ENCODE results near the gene CAMK2A.

CAMK2A gene

GRCh38 chr5:150289551-150290390, at the start of gene CAMK2A:
Gene CAMK2A (minus strand): TSS chr5:150289773. CDS start chr5:150289625, 148 bp downstream.
- DNase-seq (ENCODE audit: low spot score) = no peak

- DNase-seq (ENCODE audit: low spot score) = no peak
These were observed 49.6 kb upstream of the CAMK2A start for GRCh38 chr5:150339165-150339564.

DNA sequence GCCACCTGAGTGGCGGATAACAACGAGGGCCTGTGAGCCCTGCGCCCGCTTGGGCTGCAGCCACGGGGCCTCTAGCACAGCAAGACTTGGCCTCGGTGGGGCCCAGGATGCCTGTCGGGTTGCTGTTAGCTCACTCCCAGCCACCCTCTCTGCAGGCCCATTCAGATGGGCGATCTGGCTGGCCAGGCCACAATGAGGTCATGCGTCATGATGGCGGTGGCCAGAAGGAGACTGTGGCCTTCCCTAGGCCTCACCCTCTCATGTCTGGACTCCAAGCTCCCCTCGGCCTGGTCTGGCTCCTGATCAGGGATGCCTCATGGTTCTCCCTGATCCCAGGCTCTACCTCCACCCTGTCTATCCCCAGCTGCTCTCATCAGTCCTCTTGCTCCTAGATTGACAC, 49.0 kb upstream of the CAMK2A start:
- no peak for DNase-seq (ENCODE audit: low spot score)

GRCh38 chr5:150335778-150336177, 46.2 kb upstream of the CAMK2A start:
- DNase-seq (ENCODE audit: low spot score) = no peak

DNA sequence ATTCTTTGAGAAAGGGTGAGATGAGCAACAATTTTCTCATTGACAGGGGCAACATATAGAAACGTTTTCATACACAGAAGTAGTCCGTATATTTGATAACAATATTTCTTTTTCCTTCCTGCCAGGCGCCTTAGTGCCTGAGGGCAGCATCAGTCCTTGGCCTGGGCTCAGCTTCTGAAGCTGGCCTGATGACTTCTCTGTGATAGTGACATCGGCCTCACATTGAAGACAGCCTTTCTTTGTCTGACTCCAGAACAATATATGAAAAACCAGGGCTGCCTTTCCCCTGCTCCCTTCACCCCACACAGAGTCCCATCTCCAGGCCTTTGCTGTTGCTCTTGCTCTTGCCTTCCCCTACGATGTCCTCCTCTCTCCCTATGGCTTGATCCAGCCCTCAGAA, 43.8 kb upstream of the CAMK2A start:
- no peak for DNase-seq (ENCODE audit: low spot score)

DNA sequence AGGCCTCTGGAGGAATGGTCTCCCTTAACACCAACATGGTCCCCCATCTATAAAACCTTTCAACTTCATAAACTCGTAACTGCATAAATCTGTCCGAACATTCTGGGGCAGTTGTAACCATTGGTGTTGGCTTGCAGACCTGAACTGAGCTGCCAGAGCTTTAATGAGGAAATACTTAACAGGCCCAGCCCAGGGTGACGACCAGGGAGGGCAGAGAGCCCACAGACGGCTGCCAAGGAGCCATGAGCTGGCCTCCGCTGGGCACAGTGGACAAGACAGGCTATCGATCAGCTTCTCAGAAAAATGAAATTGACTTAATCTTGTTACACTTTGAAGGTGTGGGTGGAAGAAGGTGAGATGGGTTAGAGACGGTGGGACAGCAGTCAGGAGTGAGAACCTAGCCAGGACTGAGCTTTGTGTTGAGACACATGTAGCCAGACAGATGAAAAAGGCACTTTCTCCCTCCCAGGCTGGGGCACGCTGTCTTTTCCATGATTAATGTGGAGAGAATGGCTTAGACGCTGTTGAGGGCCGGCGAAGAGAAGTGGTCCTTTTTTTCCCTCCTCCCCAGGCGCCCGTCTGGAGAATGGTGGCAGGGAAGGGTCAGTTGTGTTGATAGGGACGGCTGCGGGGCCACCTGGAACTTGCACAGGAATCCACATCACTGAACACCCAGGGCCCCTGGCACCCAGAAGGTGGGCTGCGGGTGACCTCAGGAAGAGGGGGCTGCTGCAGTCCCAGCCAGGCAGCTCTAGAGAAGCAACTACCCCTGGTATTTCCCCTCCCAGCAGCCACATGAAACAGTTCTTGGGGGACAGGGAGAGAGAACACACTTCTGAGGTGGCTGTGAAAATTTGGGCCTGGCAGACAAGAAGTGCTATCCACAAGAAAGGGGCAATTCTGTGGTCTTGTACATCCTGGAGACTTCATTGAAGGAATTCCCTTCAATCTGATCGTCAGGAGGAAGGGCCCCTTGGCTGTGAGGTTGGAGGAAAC, 40.6 kb upstream of the CAMK2A start:
- DNase-seq (ENCODE audit: low spot score) = no peak

DNA sequence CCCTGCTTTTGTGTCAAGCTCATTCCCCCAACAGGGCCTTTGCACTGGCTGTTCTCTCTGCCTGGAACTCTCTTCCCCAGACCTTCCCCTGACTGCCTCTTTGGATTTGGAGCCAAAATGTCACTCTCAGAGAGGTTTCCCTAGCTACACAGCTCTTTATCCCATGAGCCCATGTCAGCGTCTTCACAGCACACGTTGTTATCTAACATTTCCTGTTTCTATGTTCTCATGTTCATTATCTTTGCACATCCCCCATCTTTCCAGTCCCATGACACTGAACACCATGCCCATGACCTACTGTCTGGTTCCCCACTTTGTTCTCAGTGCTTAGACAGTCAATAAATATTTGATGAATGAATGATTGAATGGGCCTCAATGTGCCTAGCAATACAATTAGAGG, 39.5 kb upstream of the CAMK2A start:
- no peak for DNase-seq (ENCODE audit: low spot score)

DNA sequence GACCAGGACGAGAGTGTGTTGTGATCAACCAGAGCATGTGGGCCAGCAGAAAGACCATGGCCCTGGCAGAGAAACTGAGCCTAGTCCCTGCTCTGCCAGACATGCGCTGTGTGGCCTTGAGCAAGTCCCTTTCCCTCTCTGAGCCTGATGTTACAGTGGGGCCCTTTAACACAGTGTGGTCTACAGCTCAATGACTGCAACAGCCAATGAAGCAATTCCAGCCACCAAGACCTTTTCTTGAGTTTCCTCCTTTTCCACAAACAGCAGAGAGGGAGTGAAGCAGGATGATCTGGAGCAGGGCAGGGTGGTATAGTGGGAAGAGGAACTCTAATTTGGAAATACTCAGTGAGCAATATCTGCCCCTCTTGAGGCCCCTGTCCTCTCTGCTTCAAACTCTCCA, 38.9 kb upstream of the CAMK2A start:
- DNase-seq (ENCODE audit: low spot score) = no peak

GRCh38 chr5:150327139-150327538, 37.6 kb upstream of the CAMK2A start:
- no peak for DNase-seq (ENCODE audit: low spot score)

GRCh38 chr5:150326707-150327106, 37.1 kb upstream of the CAMK2A start:
- DNase-seq (ENCODE audit: low spot score) = no peak

DNA sequence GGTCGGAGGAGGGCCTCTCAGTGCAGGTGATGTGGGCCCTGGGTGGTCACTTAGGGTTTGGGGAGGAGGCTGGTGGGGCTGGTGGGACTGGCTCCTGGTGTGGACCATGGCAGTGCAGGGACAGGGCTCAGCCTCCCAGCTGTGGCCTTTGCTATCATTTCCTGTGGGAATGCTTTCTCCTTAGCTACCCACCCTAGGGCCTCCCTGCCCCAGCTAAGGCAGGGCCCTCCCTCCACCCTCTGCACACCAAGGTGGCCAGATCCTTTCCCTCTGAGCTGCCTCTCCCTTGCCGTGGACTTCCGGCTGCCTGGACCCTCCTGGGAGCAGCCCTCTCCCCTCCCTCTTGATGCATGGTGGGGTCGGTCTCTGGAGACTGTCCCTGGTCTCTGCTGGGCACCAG, 35.9 kb upstream of the CAMK2A start:
- no peak for DNase-seq (ENCODE audit: low spot score)

DNA sequence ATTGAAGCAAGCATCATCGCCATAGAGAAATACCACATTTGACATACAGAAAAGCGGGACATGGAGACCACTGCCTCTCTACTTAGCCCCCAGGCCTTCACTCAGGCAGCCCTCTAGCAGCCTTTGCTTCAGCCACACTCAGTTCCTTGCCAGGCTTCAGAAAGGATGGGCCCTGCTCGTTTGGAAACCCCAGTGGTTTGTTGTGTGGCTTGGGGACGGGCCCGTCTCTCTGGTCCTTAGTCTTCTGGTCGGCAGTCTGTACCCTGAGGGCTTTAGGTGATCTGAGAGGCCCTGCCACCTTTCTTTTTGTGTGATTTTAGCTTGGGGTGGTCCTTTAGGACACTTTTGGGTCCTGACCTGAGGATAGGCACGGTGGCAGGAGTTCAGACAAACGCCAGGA, 34.2 kb upstream of the CAMK2A start:
- no peak for DNase-seq (ENCODE audit: low spot score)

- DNase-seq (ENCODE audit: low spot score) = no peak
These were observed 33.5 kb upstream of the CAMK2A start for GRCh38 chr5:150323092-150323491.

DNA sequence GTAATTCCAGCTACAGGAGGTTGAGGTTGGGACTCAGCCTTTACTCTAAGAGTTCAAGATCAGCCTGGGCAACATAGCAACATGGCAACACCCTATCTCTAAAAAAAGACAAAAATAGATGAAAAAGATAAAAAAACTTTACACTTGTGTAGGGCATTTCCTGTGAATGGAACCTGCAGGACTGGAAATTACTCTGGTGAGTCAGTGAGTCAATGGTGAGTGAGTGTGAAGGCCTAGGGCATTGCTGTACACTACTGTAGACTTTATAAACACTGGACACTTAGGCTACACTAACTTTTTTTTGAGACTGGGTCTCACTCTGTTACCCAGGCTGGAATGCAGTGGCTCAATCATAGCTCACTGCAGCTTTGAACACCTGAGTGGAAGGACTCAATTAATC, 32.6 kb upstream of the CAMK2A start:
- DNase-seq (ENCODE audit: low spot score) = no peak

GRCh38 chr5:150321784-150322183, 32.2 kb upstream of the CAMK2A start:
- DNase-seq (ENCODE audit: low spot score) = no peak

DNA sequence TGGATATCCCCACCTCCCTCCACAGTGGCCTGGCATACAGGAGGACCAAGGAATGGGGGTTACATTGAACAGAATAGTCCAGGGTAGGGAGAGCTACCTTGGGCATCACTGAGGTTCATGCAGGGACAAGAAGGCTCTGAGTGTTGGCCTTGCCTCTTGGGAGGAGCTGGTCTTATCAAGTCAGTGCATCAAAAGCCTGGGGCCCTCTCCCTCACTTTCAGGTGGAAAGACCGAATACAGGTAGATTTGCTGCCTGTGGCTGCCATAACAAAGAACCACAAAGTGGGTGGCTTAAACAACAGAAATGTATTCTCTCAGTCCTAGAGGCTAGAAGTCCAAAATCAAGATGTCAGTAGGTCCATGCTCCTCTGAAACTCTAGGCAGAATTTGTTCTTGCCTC, 31.6 kb upstream of the CAMK2A start:
- DNase-seq (ENCODE audit: low spot score) = no peak

DNA sequence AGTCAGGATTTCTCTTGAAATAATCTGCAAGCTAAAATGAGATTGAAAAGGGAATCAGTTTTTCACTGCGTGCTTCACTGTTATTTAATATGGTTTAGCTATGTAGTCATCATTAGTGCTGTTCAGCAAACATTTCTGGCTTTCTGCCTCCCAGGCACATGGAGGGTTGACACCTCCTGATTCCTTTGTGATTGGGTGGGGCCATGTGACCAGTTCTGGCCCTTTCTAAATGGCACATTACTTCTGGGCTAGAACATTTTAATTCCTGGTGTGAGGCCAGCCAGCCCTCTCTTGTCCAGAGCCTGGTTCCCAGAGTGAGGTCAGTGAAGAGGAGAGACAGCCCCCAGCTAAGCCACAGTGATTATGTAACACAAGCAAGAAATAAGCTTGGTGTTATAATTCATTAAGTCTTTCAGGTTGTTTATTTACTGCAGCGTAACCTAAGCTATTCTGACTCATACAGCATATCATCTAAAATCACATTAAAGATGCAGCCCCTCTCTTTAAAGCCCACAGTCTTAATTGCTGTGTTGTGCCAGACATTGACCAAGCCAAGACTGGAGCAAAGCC, 30.6 kb upstream of the CAMK2A start:
- no peak for DNase-seq (ENCODE audit: low spot score)

DNA sequence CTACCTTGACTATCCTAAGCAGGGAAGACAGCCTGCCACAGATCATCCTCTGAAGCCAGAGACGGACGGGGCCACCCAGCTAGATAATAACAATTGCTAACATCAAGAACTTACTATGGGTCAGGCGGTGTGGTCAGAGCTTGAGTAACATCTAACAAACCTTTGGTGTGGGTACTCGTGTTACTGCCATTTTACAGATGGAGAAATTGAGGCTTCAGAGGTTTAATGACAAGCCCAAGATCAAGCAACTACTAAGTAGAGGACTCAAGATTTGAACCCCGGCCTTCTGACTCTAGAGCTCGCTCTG, 29.9 kb upstream of the CAMK2A start:
- DNase-seq (ENCODE audit: low spot score) = no peak

DNA sequence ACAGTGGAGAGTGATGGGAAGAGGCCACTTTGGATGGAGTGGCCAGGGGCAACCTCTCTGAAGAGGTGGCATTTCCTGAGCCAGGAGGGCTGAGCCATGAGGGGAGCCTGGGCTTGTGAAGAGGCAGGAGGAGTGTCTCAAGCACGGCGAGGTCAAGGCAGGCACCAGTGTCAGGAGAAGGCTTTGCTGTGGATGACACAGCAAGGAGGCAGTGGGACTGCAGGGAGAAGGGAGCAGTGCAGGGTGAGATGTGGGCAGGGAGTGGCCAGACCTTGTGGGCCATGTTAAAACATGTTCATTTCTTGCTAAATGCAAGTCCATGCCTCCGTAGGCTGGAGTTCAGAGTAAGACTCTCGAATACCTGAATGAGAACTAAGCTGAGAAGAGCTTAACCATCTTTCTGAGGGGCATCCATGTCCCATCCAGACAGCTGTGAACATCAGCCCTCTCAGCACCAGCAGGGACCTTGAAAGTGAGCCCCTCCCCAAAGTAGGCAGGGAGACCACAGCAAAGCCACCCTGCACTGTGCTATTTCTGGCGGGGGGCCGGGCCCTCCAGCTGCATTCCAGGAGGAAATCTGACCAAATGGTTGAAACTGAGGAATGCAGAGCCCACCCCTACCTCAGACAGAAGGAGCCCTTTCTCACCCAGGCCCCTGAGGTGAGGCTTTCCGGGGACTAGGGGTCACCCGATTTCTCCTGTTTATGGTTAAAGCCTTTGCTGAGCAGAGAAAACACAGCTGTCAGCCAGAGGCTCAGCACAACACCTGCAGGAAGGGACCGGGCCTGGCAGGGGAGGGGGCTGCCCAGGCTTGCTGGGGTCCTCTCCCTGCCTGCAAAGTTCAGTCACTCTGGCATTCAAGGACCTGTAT, 29.3 kb upstream of the CAMK2A start:
- DNase-seq (ENCODE audit: low spot score) = no peak

DNA sequence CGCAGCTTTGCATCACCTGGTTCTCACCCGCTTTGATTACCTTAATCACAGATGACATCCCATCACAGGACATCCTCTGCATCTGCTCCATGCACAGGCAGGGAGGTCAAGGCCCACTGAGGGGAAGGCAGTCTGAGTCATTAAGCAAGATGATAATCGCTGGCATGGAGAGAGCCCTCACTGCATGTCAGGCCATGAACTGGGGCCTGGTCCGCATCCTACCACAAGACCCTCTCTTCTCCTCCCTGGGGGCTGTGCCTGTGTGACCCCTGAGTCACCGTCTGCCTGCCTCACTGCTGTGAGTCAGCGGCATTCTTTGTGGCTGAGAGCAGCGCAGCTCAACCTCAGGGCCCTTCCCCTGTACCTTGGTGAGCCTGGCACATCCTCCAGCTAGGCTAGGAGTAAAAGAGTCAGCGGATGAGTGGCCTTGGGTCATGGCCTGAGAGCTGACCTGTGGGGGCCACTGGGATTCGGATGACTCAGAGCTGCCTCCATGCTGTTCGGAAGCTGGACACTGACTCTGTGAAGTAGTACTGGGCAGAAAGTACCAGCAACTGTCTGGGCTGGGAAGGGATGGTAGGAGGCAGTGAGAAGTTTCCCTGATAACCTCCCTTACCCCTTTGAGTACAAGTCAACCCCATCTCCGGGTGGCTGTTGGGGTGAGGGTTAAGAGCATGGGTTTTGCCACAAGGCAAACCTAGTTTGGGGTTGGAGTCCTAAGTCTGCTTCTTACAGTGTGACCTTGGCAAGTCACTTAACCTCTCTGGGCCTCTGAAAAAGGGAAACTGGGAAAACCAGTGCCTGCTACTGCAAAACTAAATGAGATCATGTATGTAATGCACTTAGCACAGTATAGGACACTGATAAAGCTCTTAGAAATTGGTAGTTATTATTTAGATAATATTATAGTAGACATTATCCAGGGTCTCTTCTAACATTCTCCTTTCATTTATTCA, 27.8 kb upstream of the CAMK2A start:
- no peak for DNase-seq (ENCODE audit: low spot score)

DNA sequence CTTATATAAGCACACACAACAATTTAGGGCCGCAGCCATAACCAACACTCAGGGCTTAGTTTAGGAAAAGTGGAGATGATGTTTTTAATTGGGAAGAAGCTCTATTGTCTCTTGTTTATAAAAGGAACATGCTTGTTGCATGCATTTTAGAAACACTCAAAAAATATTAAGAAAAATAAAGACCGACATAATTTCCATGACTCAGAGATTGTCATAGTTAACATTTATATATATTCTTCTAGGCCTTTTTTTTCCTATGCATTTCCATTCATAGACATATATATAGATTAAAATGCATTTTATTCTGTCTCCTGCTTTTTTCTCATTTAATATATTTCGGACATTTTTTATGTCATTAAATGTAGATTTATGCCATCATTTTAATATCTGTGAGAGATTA, 26.7 kb upstream of the CAMK2A start:
- DNase-seq (ENCODE audit: low spot score) = no peak
